Astrocyte of the cerebellum (primary cell): ENCODE measurements around the gene LGR4.

ENCODE experiments used
- DNase-seq: peaks from one replicate; pipeline ENCODE4 v3.0.0-alpha.2; 2011; ENCODE audit warnings: low read depth
- H3K4me3 ChIP-seq: 2 replicates; pipeline ENCODE4 v1.5.1; 2011; ENCODE audit warnings: mild to moderate bottlenecking, low read depth, low read length, moderate library complexity
- CTCF ChIP-seq: IDR thresholded peaks from 2 replicates; pipeline ENCODE4 v1.5.1; 2012; ENCODE audit warnings: low read length, low read depth, moderate library complexity, mild to moderate bottlenecking; ENCODE audit errors: missing control alignments
- in situ Hi-C: cut with HindIII; loops from 2 replicates; pipeline ENCODE4 v1.10.0; 2017; ENCODE audit warnings: low sequenced_read_pairs

Gene LGR4

GRCh38 chr11:27379449-27379848 lies 93.1 kb downstream of the LGR4 start:
- TF ChIP-seq CTCF, result no peak
- in situ Hi-C loops, result no loop called here
- no peak for DNase-seq
- H3K4me3 ChIP-seq, result no peak overlapping the region

DNA sequence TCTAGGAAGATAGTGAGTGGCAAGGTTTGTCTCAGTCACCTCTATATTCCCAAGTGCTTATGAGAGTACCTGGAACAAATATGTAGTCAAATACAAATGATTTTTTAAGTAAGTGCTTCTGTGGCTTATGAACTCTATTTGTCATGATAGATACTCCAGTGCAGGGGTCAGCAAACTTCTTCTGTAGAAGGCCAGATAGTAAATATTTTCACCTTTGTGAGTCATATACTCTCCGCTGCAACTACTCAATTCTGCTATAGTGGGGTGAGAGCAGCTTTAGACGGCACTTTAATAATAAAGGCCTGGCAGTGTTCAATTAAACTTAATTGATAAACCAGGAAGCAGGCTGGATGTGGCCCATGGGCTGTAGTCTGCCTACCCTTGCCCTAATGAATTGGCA lies 97.2 kb downstream of the LGR4 start:
- DNase-seq, result no peak
- no peak overlapping the region for H3K4me3 ChIP-seq
- no peak for TF ChIP-seq CTCF
- in situ Hi-C loops, result no loop called here

DNA sequence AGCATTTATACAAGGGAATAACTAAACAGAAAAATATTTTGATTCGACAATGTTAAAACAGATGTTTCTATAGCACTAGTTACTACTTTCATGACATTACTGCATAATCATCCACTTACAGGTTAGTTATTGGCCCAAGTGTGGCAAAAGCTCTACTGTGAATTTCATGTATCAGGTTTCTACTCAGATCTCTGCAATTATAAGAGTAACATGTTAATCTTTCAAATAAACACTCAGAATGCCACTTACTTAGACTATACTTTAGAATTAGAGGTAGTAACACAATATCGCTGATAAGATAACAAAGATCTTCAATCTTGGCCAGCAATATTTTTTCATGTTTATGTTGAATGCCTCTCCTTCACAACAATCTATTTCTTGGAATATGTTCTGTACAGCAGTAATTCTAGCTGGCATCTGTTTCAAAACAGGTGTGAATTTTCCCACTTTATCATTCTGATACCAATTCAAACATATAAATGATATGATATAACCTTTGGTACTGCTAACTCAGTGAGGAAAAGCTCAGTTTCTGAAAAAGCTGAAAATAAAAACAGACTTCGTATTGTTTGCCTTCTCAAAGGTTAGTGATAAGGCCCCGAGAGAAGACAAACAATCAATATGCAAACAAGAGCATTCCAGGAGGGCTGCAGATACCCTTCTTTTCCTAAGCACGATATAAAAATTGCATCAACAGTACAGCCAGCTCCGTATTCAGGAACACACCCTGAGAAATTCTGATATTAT lies 98.6 kb downstream of the LGR4 start:
- in situ Hi-C loops, result no loop called here
- no peak for DNase-seq
- no peak overlapping the region for H3K4me3 ChIP-seq
- no peak for TF ChIP-seq CTCF

GRCh38 chr11:27373392-27373791 lies 99.2 kb downstream of the LGR4 start:
- no peak for DNase-seq
- TF ChIP-seq CTCF, result no peak
- H3K4me3 ChIP-seq, result no peak overlapping the region
- in situ Hi-C loops, result no loop called here

- no peak for DNase-seq
- TF ChIP-seq CTCF, result no peak
- H3K4me3 ChIP-seq, result no peak overlapping the region
- in situ Hi-C loops, result no loop called here
Observed at GRCh38 chr11:27372164-27372563, 100.4 kb downstream of the LGR4 start.

- no peak for TF ChIP-seq CTCF
- in situ Hi-C loops, result no loop called here
- no peak overlapping the region for H3K4me3 ChIP-seq
- no peak for DNase-seq
Observed at GRCh38 chr11:27371489-27371888, 101.1 kb downstream of the LGR4 start.
